Body of pancreas (tissue), 4 donors: Measurements from ENCODE around the gene SLC8A2. TPM values are rescaled to one million over a fixed set of nuclear protein-coding genes. Genes with fewer than 3 reads are reported as not detected.

Experiments used
- ATAC-seq: fragments of 150-250 bp; one replicate; pipeline ENCODE4 v1.9.1; 2016
- DNase-seq, 4 donors: peaks; one replicate each; pipeline ENCODE4 v3.0.0-alpha.2; 2019
- H3K27ac ChIP-seq, 4 donors: fragments of 200-600 bp; sonication (generic); 1 replicate in 3 of 4; 2 replicates in 1 of 4; pipeline versions ENCODE4 v1.5.1 to v1.6.1; 2016 to 2019; ENCODE audit warnings: mild to moderate bottlenecking in 1 of 4, mixed read lengths in 1 of 4, moderate library complexity in 1 of 4
- H3K27me3 ChIP-seq, 2 donors: fragments of 200-600 bp; sonication (generic); one replicate each; pipeline ENCODE4 v1.6.0; 2016; ENCODE audit warnings: mild to moderate bottlenecking in 1 of 2
- H3K36me3 ChIP-seq, 2 donors: fragments of 200-600 bp; sonication (generic); replicated peaks in 1 of 2; 2 replicates each; pipeline ENCODE4 v1.5.1; 2016; ENCODE audit warnings: low read depth in 2 of 2; ENCODE audit not compliant: insufficient read depth in 1 of 2
- H3K4me1 ChIP-seq: fragments of 200-600 bp; sonication (generic); one replicate; pipeline ENCODE4 v1.6.0; 2016
- H3K4me3 ChIP-seq, 2 donors: fragments of 200-600 bp; sonication (generic); 1 replicate in 1 of 2; 2 replicates in 1 of 2; pipeline ENCODE4 v1.5.1; 2016 to 2019
- H3K9me3 ChIP-seq, 3 donors: fragments of 200-600 bp; sonication (generic); 1 replicate in 2 of 3; 2 replicates in 1 of 3; pipeline ENCODE4 v1.5.1; 2016
- CTCF ChIP-seq, 7 experiments: fragments of 450-650 bp in 4 of 7; fragments of 200-600 bp in 3 of 7; sonication (generic) in 3 of 7; IDR thresholded peaks; one replicate each; pipeline ENCODE4 v1.5.1; 2016 to 2019; ENCODE audit warnings: antibody characterized with exemption in 7 of 7
- POLR2A ChIP-seq, 3 donors: fragments of 450-650 bp; IDR thresholded peaks; one replicate each; pipeline ENCODE4 v1.6.1; 2016; ENCODE audit warnings: antibody characterized with exemption in 3 of 3, mild to moderate bottlenecking in 2 of 3
- WGBS, 2 donors: methylation state at CpG; one replicate each; pipeline ENCODE4 v1.1.5; 2017; 5-methylcytosine and 5-hydroxymethylcytosine counted together
- intact Hi-C: fragments of 100-400 bp; cut with DNase I; formaldehyde crosslinking; loops from one replicate; pipeline ENCODE4 v1.15.1; 2023
- total RNA-seq, 2 donors: library from RNA; depleted of rRNA; stranded (reverse); fragments of >200 nt; gene quantifications; one replicate each; pipeline ENCODE4 v1.1.0, GENCODE V29; 2016

The SLC8A2 gene
- total RNA-seq, 2 donors from 2014 or later: 8.0 to 31.6 TPM

GRCh38 chr19:47497050-47497766, 25.5 kb upstream of the SLC8A2 start:
- peaks cover 0 to 18% of the 10 kb centered on the region in 2 donors for H3K36me3 ChIP-seq
- peaks cover 8% of the 10 kb centered on the region for H3K4me1 ChIP-seq
- ATAC-seq (no peak), DNase-seq (peak in 3 of 4 donors; percentile 51 to 72 (median 56))
- no peak overlapping the region for H3K4me3 ChIP-seq
- no peaks in the 10 kb centered on the region for H3K9me3 ChIP-seq
- no peak overlapping the region for H3K27ac ChIP-seq
- intact Hi-C loops: no loop called here
- 65 to 82% methylated on average over 11 to 22 of the region's 23 CpGs for WGBS, 2 donors
- TF ChIP-seq CTCF (IDR thresholded peaks at IDR 0.05) (no peak), POLR2A (IDR thresholded peaks at IDR 0.05) (peak in 1 of 3 donors; percentile 10)
- H3K27me3 ChIP-seq: no peaks in the 10 kb centered on the region

DNA sequence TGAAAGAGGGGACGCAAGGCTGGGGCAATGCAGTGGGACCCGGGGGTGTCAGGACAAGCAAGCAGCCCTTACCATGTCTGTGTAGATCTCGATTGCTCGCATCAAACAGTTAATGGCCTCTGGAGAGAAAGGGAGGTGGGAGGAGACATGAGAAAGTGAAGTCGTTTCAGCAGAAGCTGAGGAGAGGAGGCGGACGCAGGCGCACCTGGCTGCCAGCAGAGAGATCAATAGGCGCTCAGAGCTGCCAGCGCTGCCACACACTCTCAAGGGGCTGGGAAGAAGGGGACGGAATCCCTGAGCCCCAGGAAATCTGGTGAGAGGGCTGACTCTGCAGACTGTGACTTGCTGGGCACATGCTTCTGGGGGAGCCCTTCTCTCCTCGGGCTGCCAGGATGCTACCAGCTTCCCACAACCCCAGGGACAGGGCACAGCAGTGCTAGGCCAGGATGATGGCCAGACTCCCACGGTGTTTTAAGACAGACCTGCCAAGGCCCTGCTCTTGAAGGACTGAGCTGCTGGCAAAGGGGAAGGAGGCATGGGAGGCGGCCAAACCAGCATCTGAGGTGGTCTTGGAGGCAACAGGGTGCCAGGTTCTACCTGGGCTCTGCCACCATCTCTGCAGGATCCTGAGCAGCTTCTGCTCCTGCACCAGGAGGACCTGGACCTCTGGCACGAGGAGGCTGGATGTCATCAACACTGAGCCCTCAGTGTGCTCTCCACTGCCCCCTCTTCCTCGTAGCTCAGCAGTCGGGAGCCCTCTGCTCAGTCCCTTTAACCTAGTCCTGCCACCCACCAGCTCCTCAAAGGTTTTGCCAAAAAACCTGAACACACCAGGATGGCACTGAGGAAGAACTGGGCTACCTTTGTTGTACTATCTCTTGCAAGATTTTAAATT, 24.0 kb upstream of the SLC8A2 start:
- intact Hi-C loops: no loop called here
- H3K4me1 ChIP-seq: peaks cover 8% of the 10 kb centered on the region
- DNase-seq (no peak), ATAC-seq (no peak)
- H3K27me3 ChIP-seq: no peaks in the 10 kb centered on the region
- 49 to 67% methylated on average over 15 to 17 of the region's 17 CpGs for WGBS, 2 donors
- no peaks in the 10 kb centered on the region for H3K9me3 ChIP-seq
- TF ChIP-seq POLR2A (IDR thresholded peaks at IDR 0.05) (no peak), CTCF (IDR thresholded peaks at IDR 0.05) (no peak)
- peak overlapping the region in 1 of 4 donors; percentile 7 for H3K27ac ChIP-seq
- H3K36me3 ChIP-seq: peaks cover 0 to 21% of the 10 kb centered on the region in 2 donors
- no peak overlapping the region for H3K4me3 ChIP-seq

- Histone ChIP-seq H3K4me3 (no peak overlapping the region), H3K36me3 (peaks cover 0 to 20% of the 10 kb centered on the region in 2 donors), H3K9me3 (no peaks in the 10 kb centered on the region), H3K27me3 (no peaks in the 10 kb centered on the region), H3K4me1 (peaks cover 8% of the 10 kb centered on the region), H3K27ac (no peak overlapping the region)
- DNase-seq: peak in 1 of 4 donors; percentile 49
- 55 to 75% methylated on average over 9 of the region's 9 CpGs for WGBS, 2 donors
- intact Hi-C loops: no loop called here
- no peak for ATAC-seq
- no peak for TF ChIP-seq CTCF (IDR thresholded peaks at IDR 0.05)
- TF ChIP-seq POLR2A (IDR thresholded peaks at IDR 0.05): no peak
These were observed 23.0 kb upstream of the SLC8A2 start for GRCh38 chr19:47494729-47495128.

GRCh38 chr19:47494211-47494547, 22.5 kb upstream of the SLC8A2 start:
- Histone ChIP-seq H3K27me3 (no peaks in the 10 kb centered on the region), H3K4me1 (peaks cover 8% of the 10 kb centered on the region), H3K27ac (no peak overlapping the region), H3K4me3 (no peak overlapping the region), H3K36me3 (peaks cover 0 to 24% of the 10 kb centered on the region in 2 donors), H3K9me3 (no peaks in the 10 kb centered on the region)
- TF ChIP-seq POLR2A (IDR thresholded peaks at IDR 0.05) (no peak), CTCF (IDR thresholded peaks at IDR 0.05) (no peak)
- DNase-seq (no peak), ATAC-seq (no peak)
- intact Hi-C loops: no loop called here
- 60 to 95% methylated on average over 1 to 5 of the region's 5 CpGs for WGBS, 2 donors
